Measurements from ENCODE around the gene NEK8.
A peak's percentile ranks its signal among the peaks of the same experiment; 100 is the strongest.

The NEK8 gene

GRCh38 chr17:28760601-28761562 is 32.3 kb downstream of the NEK8 start:
- no peak for TF ChIP-seq CTCF (IDR thresholded peaks at IDR 0.05; ENCODE audit: low read depth, low read length)
- peak; percentile 66 to 67 for DNase-seq (ENCODE audit: low read depth in 2 of 2)
- H3K4me3 ChIP-seq (replicated peaks in 1 of 2; ENCODE audit: low read depth in 2 of 2, low read length in 2 of 2) = no peak overlapping the region

- DNase-seq (ENCODE audit: low read depth in 2 of 2) = no peak
- no peak for TF ChIP-seq CTCF (IDR thresholded peaks at IDR 0.05; ENCODE audit: low read depth, low read length)
- H3K4me3 ChIP-seq (replicated peaks in 1 of 2; ENCODE audit: low read depth in 2 of 2, low read length in 2 of 2) = no peak overlapping the region
Measured at GRCh38 chr17:28763137-28763799, 34.7 kb downstream of the NEK8 start.

- TF ChIP-seq CTCF (IDR thresholded peaks at IDR 0.05; ENCODE audit: low read depth, low read length) = peak; percentile 83
- peak; percentile 86 to 88 for DNase-seq (ENCODE audit: low read depth in 2 of 2)
- no peak overlapping the region for H3K4me3 ChIP-seq (replicated peaks in 1 of 2; ENCODE audit: low read depth in 2 of 2, low read length in 2 of 2)
Measured at GRCh38 chr17:28763804-28764266, 35.2 kb downstream of the NEK8 start.

GRCh38 chr17:28765038-28765437 is 36.5 kb downstream of the NEK8 start:
- no peak overlapping the region for H3K4me3 ChIP-seq (replicated peaks in 1 of 2; ENCODE audit: low read depth in 2 of 2, low read length in 2 of 2)
- no peak for DNase-seq (ENCODE audit: low read depth in 2 of 2)
- no peak for TF ChIP-seq CTCF (IDR thresholded peaks at IDR 0.05; ENCODE audit: low read depth, low read length)

GRCh38 chr17:28773736-28774135 is 45.1 kb downstream of the NEK8 start:
- no peak for DNase-seq (ENCODE audit: low read depth in 2 of 2)
- no peak for TF ChIP-seq CTCF (IDR thresholded peaks at IDR 0.05; ENCODE audit: low read depth, low read length)

GRCh38 chr17:28774206-28774605 is 45.6 kb downstream of the NEK8 start:
- TF ChIP-seq CTCF (IDR thresholded peaks at IDR 0.05; ENCODE audit: low read depth, low read length) = no peak
- no peak overlapping the region for H3K4me3 ChIP-seq (replicated peaks in 1 of 2; ENCODE audit: low read depth in 2 of 2, low read length in 2 of 2)
- DNase-seq (ENCODE audit: low read depth in 2 of 2) = no peak

More at GRCh38 chr17:28773736-28774135, 45.1 kb downstream of the NEK8 start:
- H3K4me3 ChIP-seq (replicated peaks in 1 of 2; ENCODE audit: low read depth in 2 of 2, low read length in 2 of 2) = no peak overlapping the region

All from cardiac fibroblast (primary cell).